SJCRH30 (cell line): ENCODE measurements around the gene ABCA2. TPM values are rescaled to one million over a fixed set of nuclear protein-coding genes. Genes with fewer than 3 reads are reported as not detected.

Experiments
- total RNA-seq: library from RNA; depleted of rRNA; stranded (reverse); fragments of >200 nt; shearing (Covaris generic); gene quantifications from 2 replicates; pipeline ENCODE4 v1.2.3, GENCODE V29; 2014; rRNA removed

The ABCA2 gene
- total RNA-seq, 1 experiment from 2014 or later, result 4.0 TPM

Other genes starting within 250 kb of the ABCA2 start
- 17.3 and 26.2 TPM in 2 replicates for gene TMEM141, start 236.9 kb downstream of the ABCA2 start, total RNA-seq
- 0.14 TPM in 1 of 2 replicates, not detected in the other for gene CCDC183, start 231.9 kb downstream of the ABCA2 start, total RNA-seq
- gene RABL6, start 220.3 kb downstream of the ABCA2 start, total RNA-seq, result 102 and 108 TPM in 2 replicates
- gene AJM1, start 185.8 kb downstream of the ABCA2 start, total RNA-seq, result 0.35 and 0.77 TPM in 2 replicates
- gene PHPT1, start 178.8 kb downstream of the ABCA2 start, total RNA-seq, result 79.9 and 109 TPM in 2 replicates
- 1.9 and 4.4 TPM in 2 replicates for gene MAMDC4, start 175.9 kb downstream of the ABCA2 start, total RNA-seq
- 410 and 447 TPM in 2 replicates for gene EDF1, start 161.9 kb downstream of the ABCA2 start, total RNA-seq
- gene TRAF2, start 141.7 kb downstream of the ABCA2 start, total RNA-seq, result 19.5 and 23.6 TPM in 2 replicates
- 37.1 and 40.4 TPM in 2 replicates for gene FBXW5, start 83.5 kb downstream of the ABCA2 start, total RNA-seq
- gene C8G, start 83.0 kb downstream of the ABCA2 start, total RNA-seq, result not detected in 2 replicates
- gene LCN12, start 76.0 kb downstream of the ABCA2 start, total RNA-seq, result not detected in 2 replicates
- not detected in 2 replicates for gene PTGDS, start 50.7 kb downstream of the ABCA2 start, total RNA-seq
- not detected in 2 replicates for gene LCNL1, start 45.2 kb downstream of the ABCA2 start, total RNA-seq
- 25.9 and 27.8 TPM in 2 replicates for gene PAXX, start 35.8 kb downstream of the ABCA2 start, total RNA-seq
- 0.28 and 0.55 TPM in 2 replicates for gene CLIC3, start 31.7 kb downstream of the ABCA2 start, total RNA-seq
- not detected in 2 replicates for gene FUT7, start 3.9 kb upstream of the ABCA2 start, total RNA-seq
- 0.51 and 0.91 TPM in 2 replicates for gene NPDC1, start 17.9 kb upstream of the ABCA2 start, total RNA-seq
- 1.9 and 2.0 TPM in 2 replicates for gene ENTPD2, start 25.8 kb upstream of the ABCA2 start, total RNA-seq
- 69.7 and 71.0 TPM in 2 replicates for gene SAPCD2, start 42.3 kb upstream of the ABCA2 start, total RNA-seq
- 12.6 and 13.8 TPM in 2 replicates for gene UAP1L1, start 49.3 kb upstream of the ABCA2 start, total RNA-seq
- 38.4 and 42.6 TPM in 2 replicates for gene MAN1B1, start 58.7 kb upstream of the ABCA2 start, total RNA-seq
- gene DPP7, start 86.5 kb upstream of the ABCA2 start, total RNA-seq, result 12.6 and 13.4 TPM in 2 replicates
- 0.49 and 2.0 TPM in 2 replicates for gene GRIN1, start 110.9 kb upstream of the ABCA2 start, total RNA-seq
- gene LRRC26, start 141.8 kb upstream of the ABCA2 start, total RNA-seq, result 0.24 and 0.53 TPM in 2 replicates
- gene TMEM210, start 143.8 kb upstream of the ABCA2 start, total RNA-seq, result not detected in 2 replicates
- 29.7 and 38.7 TPM in 2 replicates for gene ANAPC2, start 160.3 kb upstream of the ABCA2 start, total RNA-seq
- 73.0 and 88.1 TPM in 2 replicates for gene SSNA1, start 160.4 kb upstream of the ABCA2 start, total RNA-seq
- gene TPRN, start 172.5 kb upstream of the ABCA2 start, total RNA-seq, result 14.0 and 14.8 TPM in 2 replicates
- 57.3 and 60.5 TPM in 2 replicates for gene TMEM203, start 177.4 kb upstream of the ABCA2 start, total RNA-seq
- gene NDOR1, start 177.5 kb upstream of the ABCA2 start, total RNA-seq, result 12.5 and 17.2 TPM in 2 replicates
- gene RNF208, start 194.0 kb upstream of the ABCA2 start, total RNA-seq, result 0.23 and 0.43 TPM in 2 replicates
- gene CYSRT1, start 196.9 kb upstream of the ABCA2 start, total RNA-seq, result 1.7 TPM in 2 replicates
- gene RNF224, start 199.3 kb upstream of the ABCA2 start, total RNA-seq, result not detected in 2 replicates
- 0.06 TPM in 1 of 2 replicates, not detected in the other for gene SLC34A3, start 202.7 kb upstream of the ABCA2 start, total RNA-seq
- 528 and 565 TPM in 2 replicates for gene TUBB4B, start 213.1 kb upstream of the ABCA2 start, total RNA-seq
- not detected in 2 replicates for gene STPG3, start 223.0 kb upstream of the ABCA2 start, total RNA-seq
- gene NELFB, start 227.1 kb upstream of the ABCA2 start, total RNA-seq, result 65.5 and 66.8 TPM in 2 replicates
- gene TOR4A, start 249.5 kb upstream of the ABCA2 start, total RNA-seq, result 4.0 and 4.4 TPM in 2 replicates